ENCODE data around the gene TMTC1.

TMTC1 gene

GRCh38 chr12:29499235-29499634, 284.5 kb downstream of the TMTC1 start:
- no peaks in the 10 kb centered on the region for H3K4me1 ChIP-seq (ENCODE audit: control insufficient read depth in 1 of 2, insufficient read depth in 2 of 2, low read length in 2 of 2)
- no peak overlapping the region for H3K27ac ChIP-seq (ENCODE audit: low read length)
- H3K4me3 ChIP-seq (ENCODE audit: low read depth in 1 of 2, low read length in 2 of 2): no peak overlapping the region
- no peaks in the 10 kb centered on the region for H3K9me3 ChIP-seq (ENCODE audit: control insufficient read depth in 1 of 2, low read length in 2 of 2)
- H3K27me3 ChIP-seq (ENCODE audit: low read depth, low read length): no peaks in the 10 kb centered on the region
- H3K36me3 ChIP-seq (ENCODE audit: control insufficient read depth in 1 of 2, insufficient read depth in 2 of 2, low read length in 2 of 2): peaks cover 0 to 1% of the 10 kb centered on the region in 2 donors

GRCh38 chr12:29497588-29497987, 286.2 kb downstream of the TMTC1 start, which contains the start of gene OVCH1:
TSS of gene OVCH1 (minus strand) at chr12:29497686. CDS start at chr12:29497686, 0 bp downstream.
- no peaks in the 10 kb centered on the region for H3K36me3 ChIP-seq (ENCODE audit: control insufficient read depth in 1 of 2, insufficient read depth in 2 of 2, low read length in 2 of 2)
- no peaks in the 10 kb centered on the region for H3K4me1 ChIP-seq (ENCODE audit: control insufficient read depth in 1 of 2, insufficient read depth in 2 of 2, low read length in 2 of 2)
- H3K27ac ChIP-seq (ENCODE audit: low read length): no peak within 1 kb of the TSS

GRCh38 chr12:29492891-29493290, 290.9 kb downstream of the TMTC1 start:
- H3K4me1 ChIP-seq (ENCODE audit: control insufficient read depth in 1 of 2, insufficient read depth in 2 of 2, low read length in 2 of 2): no peaks in the 10 kb centered on the region
- no peak overlapping the region for H3K4me3 ChIP-seq (ENCODE audit: low read depth in 1 of 2, low read length in 2 of 2)
- H3K36me3 ChIP-seq (ENCODE audit: control insufficient read depth in 1 of 2, insufficient read depth in 2 of 2, low read length in 2 of 2): no peaks in the 10 kb centered on the region
- H3K27ac ChIP-seq (ENCODE audit: low read length): no peak overlapping the region
- no peaks in the 10 kb centered on the region for H3K27me3 ChIP-seq (ENCODE audit: low read depth, low read length)
- no peaks in the 10 kb centered on the region for H3K9me3 ChIP-seq (ENCODE audit: control insufficient read depth in 1 of 2, low read length in 2 of 2)

More at GRCh38 chr12:29497588-29497987, 286.2 kb downstream of the TMTC1 start, which contains the start of gene OVCH1:
- Histone ChIP-seq H3K9me3 (ENCODE audit: control insufficient read depth in 1 of 2, low read length in 2 of 2) (no peaks in the 10 kb centered on the region), H3K27me3 (ENCODE audit: low read depth, low read length) (no peaks in the 10 kb centered on the region), H3K4me3 (ENCODE audit: low read depth in 1 of 2, low read length in 2 of 2) (no peak within 1 kb of the TSS)

- H3K4me3 ChIP-seq (ENCODE audit: low read depth in 1 of 2, low read length in 2 of 2): no peak overlapping the region
- no peaks in the 10 kb centered on the region for H3K36me3 ChIP-seq (ENCODE audit: control insufficient read depth in 1 of 2, insufficient read depth in 2 of 2, low read length in 2 of 2)
- no peak overlapping the region for H3K27ac ChIP-seq (ENCODE audit: low read length)
- no peaks in the 10 kb centered on the region for H3K27me3 ChIP-seq (ENCODE audit: low read depth, low read length)
- H3K4me1 ChIP-seq (ENCODE audit: control insufficient read depth in 1 of 2, insufficient read depth in 2 of 2, low read length in 2 of 2): no peaks in the 10 kb centered on the region
- H3K9me3 ChIP-seq (ENCODE audit: control insufficient read depth in 1 of 2, low read length in 2 of 2): no peaks in the 10 kb centered on the region
Measured at GRCh38 chr12:29486972-29487371, 296.8 kb downstream of the TMTC1 start.

GRCh38 chr12:29463198-29463597, 320.5 kb downstream of the TMTC1 start:
- no peaks in the 10 kb centered on the region for H3K4me1 ChIP-seq (ENCODE audit: control insufficient read depth in 1 of 2, insufficient read depth in 2 of 2, low read length in 2 of 2)

GRCh38 chr12:29460082-29460481, 323.7 kb downstream of the TMTC1 start:
- Histone ChIP-seq H3K9me3 (ENCODE audit: control insufficient read depth in 1 of 2, low read length in 2 of 2) (no peaks in the 10 kb centered on the region), H3K4me1 (ENCODE audit: control insufficient read depth in 1 of 2, insufficient read depth in 2 of 2, low read length in 2 of 2) (no peaks in the 10 kb centered on the region), H3K36me3 (ENCODE audit: control insufficient read depth in 1 of 2, insufficient read depth in 2 of 2, low read length in 2 of 2) (peaks cover 0 to 6% of the 10 kb centered on the region in 2 donors), H3K27ac (ENCODE audit: low read length) (no peak overlapping the region), H3K27me3 (ENCODE audit: low read depth, low read length) (no peaks in the 10 kb centered on the region), H3K4me3 (ENCODE audit: low read depth in 1 of 2, low read length in 2 of 2) (no peak overlapping the region)

More at GRCh38 chr12:29463198-29463597, 320.5 kb downstream of the TMTC1 start:
- H3K9me3 ChIP-seq (ENCODE audit: control insufficient read depth in 1 of 2, low read length in 2 of 2): no peaks in the 10 kb centered on the region
- no peak overlapping the region for H3K27ac ChIP-seq (ENCODE audit: low read length)
- H3K36me3 ChIP-seq (ENCODE audit: control insufficient read depth in 1 of 2, insufficient read depth in 2 of 2, low read length in 2 of 2): peaks cover 0 to 6% of the 10 kb centered on the region in 2 donors
- H3K27me3 ChIP-seq (ENCODE audit: low read depth, low read length): no peaks in the 10 kb centered on the region
- H3K4me3 ChIP-seq (ENCODE audit: low read depth in 1 of 2, low read length in 2 of 2): no peak overlapping the region

GRCh38 chr12:29455087-29455486, 328.7 kb downstream of the TMTC1 start:
- Histone ChIP-seq H3K36me3 (ENCODE audit: control insufficient read depth in 1 of 2, insufficient read depth in 2 of 2, low read length in 2 of 2) (no peaks in the 10 kb centered on the region), H3K4me3 (ENCODE audit: low read depth in 1 of 2, low read length in 2 of 2) (no peak overlapping the region), H3K27me3 (ENCODE audit: low read depth, low read length) (no peaks in the 10 kb centered on the region), H3K4me1 (ENCODE audit: control insufficient read depth in 1 of 2, insufficient read depth in 2 of 2, low read length in 2 of 2) (no peaks in the 10 kb centered on the region), H3K27ac (ENCODE audit: low read length) (no peak overlapping the region), H3K9me3 (ENCODE audit: control insufficient read depth in 1 of 2, low read length in 2 of 2) (no peaks in the 10 kb centered on the region)

- Histone ChIP-seq H3K4me1 (ENCODE audit: control insufficient read depth in 1 of 2, insufficient read depth in 2 of 2, low read length in 2 of 2) (no peaks in the 10 kb centered on the region), H3K4me3 (ENCODE audit: low read depth in 1 of 2, low read length in 2 of 2) (no peak overlapping the region), H3K36me3 (ENCODE audit: control insufficient read depth in 1 of 2, insufficient read depth in 2 of 2, low read length in 2 of 2) (no peaks in the 10 kb centered on the region), H3K9me3 (ENCODE audit: control insufficient read depth in 1 of 2, low read length in 2 of 2) (no peaks in the 10 kb centered on the region), H3K27ac (ENCODE audit: low read length) (no peak overlapping the region), H3K27me3 (ENCODE audit: low read depth, low read length) (no peaks in the 10 kb centered on the region)
Measured at GRCh38 chr12:29451888-29452287, 331.9 kb downstream of the TMTC1 start.

All from muscle layer of duodenum (tissue), 2 donors.